Breast epithelium (tissue), 3 donors: Measurements from ENCODE around the gene FGF11.

Source experiments
- POLR2A ChIP-seq: fragments of 450-650 bp; IDR thresholded peaks from one replicate; pipeline ENCODE4 v1.6.1; 2016; ENCODE audit warnings: antibody characterized with exemption, mild to moderate bottlenecking, moderate library complexity
- POLR2AphosphoS5 ChIP-seq, 3 donors: sonication (generic); formaldehyde crosslinking; IDR thresholded peaks; one replicate each; pipeline ENCODE4 v1.6.1; 2017; ENCODE audit warnings: antibody characterized with exemption in 3 of 3
- TF ChIP-seq, protein P1 (sequence below), 3 donors: fragments of 450-650 bp; IDR thresholded peaks; one replicate each; pipeline ENCODE4 v1.5.1; 2016 to 2017; ENCODE audit warnings: antibody characterized with exemption in 3 of 3, mild to moderate bottlenecking in 3 of 3, moderate library complexity in 3 of 3

DNA sequence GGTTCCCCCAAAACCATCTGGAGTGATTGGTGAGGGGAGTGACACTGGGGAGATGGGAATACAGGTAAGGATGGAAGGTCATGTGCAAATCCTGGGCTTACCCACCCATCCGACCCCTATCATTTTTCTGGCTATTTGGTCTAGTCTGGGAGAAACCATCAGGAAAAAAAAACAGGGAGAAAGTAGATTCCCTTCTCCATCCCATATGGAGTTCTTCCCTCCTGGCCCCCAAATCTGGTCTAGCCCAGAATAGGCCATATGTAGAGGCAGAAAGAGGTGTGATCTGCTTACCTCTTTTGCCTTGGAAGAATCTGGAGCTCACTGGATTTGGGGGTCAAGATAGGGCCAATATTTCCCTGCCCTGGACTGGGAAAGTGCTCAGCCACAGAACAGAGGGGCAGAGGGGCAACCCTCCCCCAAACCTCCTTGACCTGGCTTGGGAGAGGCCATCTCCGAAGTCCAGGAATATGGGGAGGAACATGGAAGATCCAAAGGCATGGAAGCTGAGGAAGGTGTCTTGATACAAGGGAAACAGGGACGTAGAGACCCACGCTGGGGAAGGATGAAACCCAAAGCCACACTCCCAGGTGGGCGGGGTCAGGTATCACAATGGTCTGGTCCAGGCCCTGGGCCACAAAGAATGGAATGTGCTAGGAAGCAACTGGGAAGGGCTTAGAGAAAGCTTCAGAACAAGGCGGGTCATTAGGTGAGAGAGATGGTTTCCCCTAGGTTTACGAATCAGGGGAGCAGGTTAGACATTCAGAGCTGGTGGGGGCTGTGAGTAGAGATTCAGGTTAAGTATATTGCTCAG, 21.7 kb downstream of the FGF11 start:
- TF ChIP-seq, protein P1, sequence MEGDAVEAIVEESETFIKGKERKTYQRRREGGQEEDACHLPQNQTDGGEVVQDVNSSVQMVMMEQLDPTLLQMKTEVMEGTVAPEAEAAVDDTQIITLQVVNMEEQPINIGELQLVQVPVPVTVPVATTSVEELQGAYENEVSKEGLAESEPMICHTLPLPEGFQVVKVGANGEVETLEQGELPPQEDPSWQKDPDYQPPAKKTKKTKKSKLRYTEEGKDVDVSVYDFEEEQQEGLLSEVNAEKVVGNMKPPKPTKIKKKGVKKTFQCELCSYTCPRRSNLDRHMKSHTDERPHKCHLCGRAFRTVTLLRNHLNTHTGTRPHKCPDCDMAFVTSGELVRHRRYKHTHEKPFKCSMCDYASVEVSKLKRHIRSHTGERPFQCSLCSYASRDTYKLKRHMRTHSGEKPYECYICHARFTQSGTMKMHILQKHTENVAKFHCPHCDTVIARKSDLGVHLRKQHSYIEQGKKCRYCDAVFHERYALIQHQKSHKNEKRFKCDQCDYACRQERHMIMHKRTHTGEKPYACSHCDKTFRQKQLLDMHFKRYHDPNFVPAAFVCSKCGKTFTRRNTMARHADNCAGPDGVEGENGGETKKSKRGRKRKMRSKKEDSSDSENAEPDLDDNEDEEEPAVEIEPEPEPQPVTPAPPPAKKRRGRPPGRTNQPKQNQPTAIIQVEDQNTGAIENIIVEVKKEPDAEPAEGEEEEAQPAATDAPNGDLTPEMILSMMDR (IDR thresholded peaks at IDR 0.05) = no peak
- no peak for TF ChIP-seq POLR2A
- no peak for TF ChIP-seq POLR2AphosphoS5 (IDR thresholded peaks at IDR 0.05)
